SIG-M5 treated with dmso at 0.1 percent for 504 hours (cell line): ENCODE results near the gene FAM209B.
"Not testable (repeated sequence)": the region's sequence is repeated elsewhere in the genome, so short reads cannot be mapped to it uniquely, and the experiment has no call there.

ENCODE experiments used
- DNase-seq: peaks from one replicate; lab custom pipeline; 2025; ENCODE audit not compliant: unreplicated experiment; lab: John Stamatoyannopoulos, UW

Gene FAM209B

GRCh38 chr20:56532946-56533345 is at the start of gene FAM209B:
FAM209B (plus strand) TSS chr20:56533246; CDS start chr20:56533342, 96 bp downstream.
- DNase-seq, result not testable (repeated sequence)

GRCh38 chr20:56483970-56484369 is 49.1 kb upstream of the FAM209B start:
- DNase-seq, result no peak

DNA sequence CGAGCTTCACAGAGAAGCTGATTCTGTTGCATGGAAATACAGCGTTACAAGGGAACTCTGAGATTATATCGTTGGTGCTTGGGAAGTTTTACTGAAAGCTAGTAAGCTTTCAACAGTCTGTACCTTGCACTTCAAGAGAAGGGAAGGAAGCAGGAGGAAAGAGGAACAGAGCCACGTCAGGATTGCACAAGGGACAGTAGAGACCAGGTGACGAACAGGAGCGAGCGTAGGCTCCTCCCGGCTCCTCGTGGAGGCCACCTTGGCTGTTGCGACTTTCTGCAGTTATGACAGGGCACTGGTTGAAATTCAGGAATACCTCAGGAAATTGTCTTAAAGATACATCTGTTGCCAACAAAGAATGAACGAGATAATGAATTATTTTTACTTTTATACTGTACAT is 45.8 kb upstream of the FAM209B start:
- no peak for DNase-seq

DNA sequence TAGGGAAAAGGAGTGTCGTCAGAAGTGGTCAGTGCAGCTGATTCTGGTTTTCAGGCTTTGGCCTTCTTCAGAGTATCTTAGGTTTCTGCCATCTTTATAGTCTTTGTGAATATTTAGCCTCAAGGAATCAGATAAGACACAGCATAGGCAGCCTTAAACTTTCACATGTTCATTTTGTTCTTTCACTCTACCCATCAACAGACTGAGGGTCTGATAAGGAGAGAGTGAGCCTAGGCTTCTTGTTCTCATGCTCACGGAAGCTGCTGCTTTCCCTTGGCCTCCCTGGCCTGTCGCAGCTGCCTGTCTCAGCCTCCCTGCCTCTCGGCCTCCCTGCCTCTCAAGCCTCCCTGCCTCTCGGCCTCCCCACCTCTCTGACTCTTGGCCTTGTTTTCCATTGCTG is 44.5 kb upstream of the FAM209B start:
- no peak for DNase-seq

GRCh38 chr20:56501116-56501515 is 31.9 kb upstream of the FAM209B start:
- no peak for DNase-seq

DNA sequence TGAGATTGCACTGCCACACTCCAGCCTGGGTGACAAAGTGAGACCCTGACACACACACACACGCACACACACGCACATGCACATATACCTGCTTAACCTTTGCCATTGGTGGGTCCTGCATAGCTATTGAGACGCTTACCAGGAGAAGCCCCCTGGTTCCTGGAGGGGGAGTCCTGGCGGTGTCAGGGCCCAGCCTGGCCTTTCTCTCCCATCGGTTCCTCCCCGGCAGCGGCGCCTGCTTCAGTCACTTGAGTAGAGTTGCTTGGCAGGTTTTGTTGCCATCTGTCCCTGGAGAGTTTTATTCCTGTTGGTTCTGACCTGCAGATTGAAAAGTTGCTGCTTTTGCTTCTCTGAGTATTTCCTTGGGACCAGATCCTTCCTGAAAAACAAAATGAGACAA is 29.1 kb upstream of the FAM209B start:
- DNase-seq, result no peak

DNA sequence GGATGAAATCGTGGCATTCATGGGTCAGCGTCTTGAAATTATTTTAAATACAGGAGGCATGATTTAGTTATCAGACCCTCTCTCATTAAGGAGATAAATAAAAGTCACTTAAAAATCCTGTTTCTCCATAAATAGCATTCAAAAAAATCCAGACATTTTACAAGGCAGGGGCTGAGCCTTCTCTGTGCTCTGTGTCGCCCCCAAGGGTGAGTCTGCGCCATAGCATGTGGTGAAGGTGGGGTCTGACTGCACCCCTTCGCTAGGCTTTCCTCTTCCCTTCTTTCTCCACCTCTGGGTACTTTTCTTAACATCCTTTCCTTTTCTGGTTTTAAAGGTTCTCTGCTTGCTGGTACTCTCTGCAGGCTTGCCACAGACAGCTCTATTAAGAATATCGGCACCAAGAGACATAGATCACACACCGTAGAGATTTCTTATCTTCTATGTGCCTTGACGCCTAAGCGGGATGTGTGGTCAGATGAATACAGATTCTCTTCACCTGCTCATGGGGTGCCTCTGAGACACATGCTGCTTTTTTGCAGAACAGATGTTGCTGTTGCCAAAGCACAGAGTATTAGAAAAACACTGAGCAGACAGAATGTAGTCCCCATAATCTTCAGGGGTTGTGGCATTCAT is 28.6 kb upstream of the FAM209B start:
- no peak for DNase-seq

- no peak for DNase-seq
Observed at GRCh38 chr20:56506103-56506502, 26.9 kb upstream of the FAM209B start.

DNA sequence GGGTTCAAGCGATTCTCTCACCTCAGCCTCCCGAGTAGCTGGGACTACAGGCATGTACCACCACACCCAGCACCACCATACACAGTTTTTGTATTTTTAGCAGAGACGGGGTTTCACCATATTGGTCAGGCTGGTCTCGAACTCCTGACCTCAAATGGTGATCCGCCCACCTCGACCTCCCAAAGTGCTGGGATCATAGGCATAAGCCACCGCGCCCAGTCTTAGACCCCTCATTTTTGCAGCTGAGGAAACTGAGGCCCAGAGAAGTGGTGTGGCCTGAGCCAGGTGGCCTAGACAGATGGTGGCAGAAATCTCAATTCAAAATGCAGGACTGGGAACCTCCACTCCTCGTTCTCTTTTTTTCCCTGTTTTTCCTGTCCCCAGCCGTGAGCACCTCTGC is 21.1 kb upstream of the FAM209B start:
- no peak for DNase-seq

- no peak for DNase-seq
Observed at GRCh38 chr20:56513161-56514150, 19.6 kb upstream of the FAM209B start.

GRCh38 chr20:56516631-56517030 is 16.4 kb upstream of the FAM209B start:
- DNase-seq, result no peak

DNA sequence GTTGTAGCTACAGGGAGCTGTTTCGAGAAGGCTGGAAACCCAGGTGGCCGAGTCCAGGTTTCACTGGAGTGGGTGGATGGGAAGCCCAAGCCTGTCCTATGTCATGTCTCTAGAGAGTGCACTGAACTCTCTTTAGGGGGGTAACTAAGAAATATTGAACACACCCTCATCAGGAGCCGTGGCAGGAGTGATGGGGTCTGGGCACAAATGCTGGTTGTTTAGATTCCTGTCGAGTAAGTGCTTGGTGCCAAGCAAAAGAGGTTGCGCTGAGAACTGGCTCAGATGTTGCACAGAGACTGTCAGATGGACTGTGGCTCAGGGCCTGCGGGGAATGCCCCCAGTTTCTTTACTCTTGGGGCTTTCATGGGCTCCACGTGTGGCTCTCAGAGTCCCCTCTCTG is 15.8 kb upstream of the FAM209B start:
- no peak for DNase-seq

GRCh38 chr20:56517641-56518040 is 15.4 kb upstream of the FAM209B start:
- no peak for DNase-seq

- DNase-seq, result no peak
Observed at GRCh38 chr20:56518126-56518525, 14.9 kb upstream of the FAM209B start.

- DNase-seq, result no peak
Observed at GRCh38 chr20:56518721-56519398, 14.2 kb upstream of the FAM209B start.

- no peak for DNase-seq
Observed at GRCh38 chr20:56519551-56519950, 13.5 kb upstream of the FAM209B start.

DNA sequence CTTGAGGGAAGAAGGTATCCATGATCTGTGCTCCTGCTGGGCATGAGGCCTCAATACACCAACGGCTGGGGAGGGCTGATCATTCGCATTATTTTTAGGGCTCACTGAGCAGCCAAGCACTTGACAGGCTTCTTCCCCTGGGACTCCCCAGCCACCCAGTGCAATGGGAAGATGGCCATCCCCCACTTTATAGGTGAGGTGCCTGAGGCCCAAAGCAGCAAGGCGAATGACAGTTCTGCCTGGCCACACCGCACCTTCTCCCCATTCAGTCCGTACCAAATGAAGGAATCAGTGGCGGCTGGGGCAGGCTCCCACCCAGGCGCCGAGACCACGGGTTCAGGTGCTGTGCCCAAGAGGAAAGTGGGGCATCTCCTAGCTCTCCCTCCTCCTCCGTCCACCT is 12.9 kb upstream of the FAM209B start:
- no peak for DNase-seq

DNA sequence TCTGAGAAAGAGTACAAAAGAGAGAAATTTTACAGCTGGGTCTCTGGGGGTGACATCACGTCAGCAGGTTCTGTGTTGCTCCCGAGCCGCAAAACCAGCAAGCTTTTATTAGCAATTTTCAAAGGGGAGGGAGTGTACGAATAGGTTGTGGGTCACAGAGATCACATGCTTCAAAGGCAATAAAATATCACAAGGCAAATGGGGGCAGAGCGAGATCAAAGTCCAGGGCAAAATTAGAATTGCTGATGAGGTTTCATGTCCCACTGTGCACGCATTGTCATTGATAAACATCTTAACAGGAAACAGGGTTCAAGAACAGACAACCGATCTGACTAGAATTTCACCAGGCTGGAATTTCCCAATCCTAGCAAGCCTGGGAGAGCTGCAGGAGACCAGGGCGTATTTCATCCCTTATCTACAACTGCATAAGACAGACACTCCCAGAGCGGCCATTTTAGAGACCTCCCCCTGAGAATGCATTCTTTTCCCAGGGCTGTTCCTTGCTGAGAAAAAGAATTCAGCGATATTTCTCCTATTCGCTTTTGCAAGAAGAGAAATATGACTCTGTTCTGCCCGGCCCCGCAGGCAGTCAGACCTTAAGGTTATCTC is 12.2 kb upstream of the FAM209B start:
- DNase-seq, result not testable (repeated sequence)

DNA sequence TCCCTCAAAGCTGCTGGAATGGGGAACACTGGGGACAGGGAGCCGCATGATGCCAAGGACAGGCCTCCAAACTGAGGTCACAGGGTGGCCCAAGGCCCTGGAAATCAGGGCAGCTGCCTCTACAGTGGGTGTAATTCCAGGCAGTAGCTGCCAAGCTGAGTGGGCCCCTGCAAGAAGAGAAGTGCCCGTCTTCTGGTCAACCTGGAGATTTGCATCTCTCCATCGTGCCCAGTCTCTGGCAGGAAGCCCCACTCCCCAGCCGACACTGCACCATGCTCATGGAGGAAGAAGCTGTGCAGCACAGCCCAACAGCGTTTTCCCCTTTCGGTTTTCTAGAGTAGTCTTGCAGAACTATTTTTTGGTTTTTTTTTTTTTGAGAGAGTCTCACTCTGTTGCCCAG is 10.7 kb upstream of the FAM209B start:
- no peak for DNase-seq

- not testable (repeated sequence) for DNase-seq
Observed at GRCh38 chr20:56524444-56524843, 8.6 kb upstream of the FAM209B start, which contains the start of gene FAM209A. FAM209A (plus strand) TSS chr20:56524744; CDS start chr20:56524809, 65 bp downstream.

DNA sequence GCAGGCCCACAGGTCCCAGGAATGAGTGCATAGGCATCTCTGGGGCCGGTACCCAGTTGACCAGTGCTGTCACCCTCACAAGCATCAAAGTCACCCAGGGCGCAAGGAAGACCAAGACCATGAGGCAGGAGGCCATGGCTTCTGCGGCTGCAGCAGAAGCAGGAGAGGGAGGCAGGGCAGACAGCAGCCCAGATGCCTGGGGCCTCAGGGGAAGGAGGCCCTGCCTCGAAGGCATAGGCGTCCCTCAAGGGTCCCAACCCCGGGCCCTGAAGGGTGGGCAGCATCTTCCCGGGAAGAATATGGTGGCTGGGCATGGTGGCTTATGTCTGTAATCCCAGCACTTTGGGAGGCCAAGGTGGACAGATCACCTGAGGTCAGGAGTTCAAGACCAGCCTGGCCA is 5.5 kb upstream of the FAM209B start:
- DNase-seq, result no peak
